Choroid plexus epithelial cell (primary cell): ENCODE results near the gene ATXN1.

ENCODE experiments used
- DNase-seq: peaks from one replicate; pipeline ENCODE4 v3.0.0-alpha.2; 2010; ENCODE audit warnings: low read depth
- H3K4me3 ChIP-seq: 2 replicates; pipeline ENCODE4 v1.5.1; 2011; ENCODE audit warnings: low read depth, mild to moderate bottlenecking, control low read depth, low read length, moderate library complexity
- CTCF ChIP-seq: conservative IDR thresholded peaks from 2 replicates; pipeline ENCODE4 v1.5.1; 2011; ENCODE audit warnings: low read depth, mild to moderate bottlenecking, control low read depth, inconsistent platforms, low read length, moderate library complexity

The ATXN1 gene

DNA sequence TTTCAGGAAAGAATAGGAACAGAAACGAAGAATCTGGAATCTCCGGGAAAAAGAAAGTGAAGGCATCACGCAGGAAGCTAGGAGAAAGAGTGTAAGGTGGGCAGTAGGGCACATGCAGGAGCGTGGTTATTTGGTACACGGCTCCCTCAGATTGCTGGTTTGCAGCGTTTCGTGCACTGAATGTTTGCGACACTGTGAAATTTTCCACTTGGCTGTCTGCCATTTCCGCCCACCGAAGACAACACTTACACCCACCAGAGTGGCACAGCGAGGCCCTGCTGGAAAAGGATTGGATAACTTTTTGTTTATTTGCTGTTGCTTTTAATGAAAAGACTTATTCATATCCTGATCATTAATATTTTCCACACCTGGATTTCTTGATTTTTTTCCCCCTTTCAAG, 274.6 kb downstream of the ATXN1 start:
- no peak for TF ChIP-seq CTCF
- DNase-seq: no peak
- H3K4me3 ChIP-seq: no peak overlapping the region

DNA sequence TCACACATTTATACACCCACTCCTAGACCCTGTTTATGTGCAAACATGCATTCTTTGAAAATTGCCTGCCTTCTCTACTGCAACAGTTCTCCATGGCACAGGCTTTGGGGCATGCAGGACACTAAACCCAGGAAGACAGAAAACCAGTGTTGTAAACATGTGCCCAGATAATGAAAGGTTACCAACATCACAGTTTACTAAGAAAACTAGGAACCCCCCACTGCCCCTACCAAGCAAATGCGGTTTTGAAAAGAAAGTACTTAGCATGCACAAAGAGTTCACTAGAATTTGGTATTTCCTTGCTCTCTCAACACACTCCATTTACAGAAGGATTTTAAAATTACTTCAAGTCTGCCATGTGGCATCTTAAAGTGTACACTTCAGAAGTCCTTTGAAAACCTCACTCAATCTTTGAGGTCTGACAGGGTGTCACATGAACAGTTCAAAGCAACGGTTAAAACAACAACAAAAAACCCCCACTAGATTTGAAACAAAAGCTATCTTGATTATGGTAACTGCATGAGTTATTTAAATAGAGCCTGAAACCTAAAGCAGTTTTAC, 277.9 kb downstream of the ATXN1 start:
- no peak for DNase-seq
- TF ChIP-seq CTCF: no peak
- no peak overlapping the region for H3K4me3 ChIP-seq

GRCh38 chr6:16482702-16483314, 278.5 kb downstream of the ATXN1 start:
- no peak for TF ChIP-seq CTCF
- H3K4me3 ChIP-seq: no peak overlapping the region
- no peak for DNase-seq

DNA sequence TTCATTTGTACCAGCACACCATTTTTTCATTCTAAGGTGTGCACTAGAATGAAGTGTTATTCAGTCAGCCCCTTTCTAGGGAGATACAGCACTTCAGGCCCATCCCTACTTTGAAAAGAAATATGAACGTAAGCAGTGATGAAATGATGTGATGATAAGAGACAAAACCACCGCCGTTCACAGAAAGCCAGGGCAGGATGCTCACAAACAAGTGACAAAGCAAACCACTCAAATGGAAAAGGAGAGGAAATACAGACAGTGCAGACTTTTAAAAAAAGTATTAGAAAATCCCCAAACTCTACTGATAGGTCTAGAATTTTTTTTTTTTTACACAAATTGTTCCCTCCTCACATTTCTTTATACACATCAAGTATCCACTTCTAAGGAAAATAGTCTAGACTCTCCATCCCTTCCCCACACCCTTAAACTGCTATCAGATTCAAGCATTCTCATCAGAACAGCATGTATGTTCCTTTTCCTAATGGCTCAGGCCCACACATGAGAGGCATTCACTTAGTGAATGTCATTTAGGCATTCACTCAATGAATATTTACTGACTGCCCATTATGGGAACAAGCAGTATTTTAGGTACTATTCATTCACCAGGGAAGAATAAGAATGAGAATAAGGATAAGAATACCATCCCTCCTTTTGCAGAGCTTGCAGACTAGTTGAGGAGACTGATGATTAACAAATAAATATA, 279.4 kb downstream of the ATXN1 start:
- no peak overlapping the region for H3K4me3 ChIP-seq
- no peak for DNase-seq
- TF ChIP-seq CTCF: no peak

GRCh38 chr6:16480763-16481560, 280.3 kb downstream of the ATXN1 start:
- no peak for DNase-seq
- H3K4me3 ChIP-seq: no peak overlapping the region
- no peak for TF ChIP-seq CTCF

- no peak for TF ChIP-seq CTCF
- DNase-seq: no peak
- no peak overlapping the region for H3K4me3 ChIP-seq
Observed at GRCh38 chr6:16477367-16478149, 283.7 kb downstream of the ATXN1 start.
